ENCODE measurements around the gene COPG1. TPM values are rescaled to one million over a fixed set of nuclear protein-coding genes. Genes with fewer than 3 reads are reported as not detected.
A peak's percentile ranks its signal among the peaks of the same experiment; 100 is the strongest.

Gene COPG1
- total RNA-seq, 1 donor from 2014 or later = 276 TPM

DNA sequence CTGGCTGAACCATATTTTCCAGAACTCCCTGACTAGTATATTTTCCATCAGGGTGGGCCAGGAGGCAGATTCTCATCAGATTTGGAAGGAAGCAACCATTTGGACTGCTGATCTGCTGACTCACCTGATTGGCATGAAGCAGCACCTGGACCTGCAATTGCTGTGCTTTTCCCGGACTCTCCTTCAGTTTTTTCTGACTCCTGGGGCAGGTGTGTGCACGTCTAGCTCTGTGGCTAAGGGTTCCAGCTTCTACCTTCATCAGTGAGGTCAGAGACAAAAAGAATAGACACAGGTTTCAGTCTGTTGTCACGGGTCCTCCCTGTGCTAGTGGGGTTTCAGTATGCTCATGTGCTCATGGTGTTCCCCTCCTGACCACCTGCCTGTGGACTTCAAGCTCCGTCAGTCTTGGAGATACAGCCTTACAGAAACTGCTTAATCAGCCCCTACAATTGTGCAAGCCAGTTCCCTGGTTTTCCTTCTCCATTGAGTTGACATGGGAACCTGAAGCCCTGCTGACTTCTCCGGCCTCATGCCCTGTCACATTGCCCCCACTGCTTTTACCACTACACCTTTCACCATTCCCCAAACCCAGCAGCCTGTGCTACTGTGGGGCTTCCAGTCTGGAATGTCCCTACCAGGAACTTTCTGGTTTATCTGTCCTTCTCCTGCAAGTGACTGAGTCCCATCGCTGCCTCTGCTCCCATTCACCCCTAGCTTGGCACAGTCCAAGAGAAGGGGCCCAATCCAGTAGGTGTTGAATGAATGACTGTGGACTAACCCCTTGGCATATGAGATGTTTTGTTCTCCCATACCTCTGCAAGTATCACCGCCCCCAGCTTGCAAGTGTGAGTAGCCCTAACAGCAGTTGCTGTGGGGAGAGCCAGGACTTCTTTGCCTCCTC is 61.0 kb downstream of the COPG1 start:
- no peak for DNase-seq (ENCODE audit: low spot score)
- no peaks in the 10 kb centered on the region for H3K36me3 Mint-ChIP-seq (ENCODE audit: low read depth)
- H3K4me1 Mint-ChIP-seq (ENCODE audit: low read depth) = peaks cover 14% of the 10 kb centered on the region
- H3K9me3 Mint-ChIP-seq (ENCODE audit: low read depth) = no peaks in the 10 kb centered on the region
- H3K27ac Mint-ChIP-seq (ENCODE audit: unreplicated experiment) = no peak overlapping the region
- H3K4me3 Mint-ChIP-seq (ENCODE audit: unreplicated experiment) = no peak overlapping the region
- no peaks in the 10 kb centered on the region for H3K27me3 Mint-ChIP-seq (ENCODE audit: low read depth)
- TF ChIP-seq, protein P1, sequence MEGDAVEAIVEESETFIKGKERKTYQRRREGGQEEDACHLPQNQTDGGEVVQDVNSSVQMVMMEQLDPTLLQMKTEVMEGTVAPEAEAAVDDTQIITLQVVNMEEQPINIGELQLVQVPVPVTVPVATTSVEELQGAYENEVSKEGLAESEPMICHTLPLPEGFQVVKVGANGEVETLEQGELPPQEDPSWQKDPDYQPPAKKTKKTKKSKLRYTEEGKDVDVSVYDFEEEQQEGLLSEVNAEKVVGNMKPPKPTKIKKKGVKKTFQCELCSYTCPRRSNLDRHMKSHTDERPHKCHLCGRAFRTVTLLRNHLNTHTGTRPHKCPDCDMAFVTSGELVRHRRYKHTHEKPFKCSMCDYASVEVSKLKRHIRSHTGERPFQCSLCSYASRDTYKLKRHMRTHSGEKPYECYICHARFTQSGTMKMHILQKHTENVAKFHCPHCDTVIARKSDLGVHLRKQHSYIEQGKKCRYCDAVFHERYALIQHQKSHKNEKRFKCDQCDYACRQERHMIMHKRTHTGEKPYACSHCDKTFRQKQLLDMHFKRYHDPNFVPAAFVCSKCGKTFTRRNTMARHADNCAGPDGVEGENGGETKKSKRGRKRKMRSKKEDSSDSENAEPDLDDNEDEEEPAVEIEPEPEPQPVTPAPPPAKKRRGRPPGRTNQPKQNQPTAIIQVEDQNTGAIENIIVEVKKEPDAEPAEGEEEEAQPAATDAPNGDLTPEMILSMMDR (IDR thresholded peaks at IDR 0.05) = no peak

GRCh38 chr3:129311054-129311902 is 61.9 kb downstream of the COPG1 start:
- TF ChIP-seq, protein P1 (IDR thresholded peaks at IDR 0.05) = no peak
- no peak overlapping the region for H3K4me3 Mint-ChIP-seq (ENCODE audit: unreplicated experiment)
- no peak for DNase-seq (ENCODE audit: low spot score)
- H3K27me3 Mint-ChIP-seq (ENCODE audit: low read depth) = no peaks in the 10 kb centered on the region
- H3K36me3 Mint-ChIP-seq (ENCODE audit: low read depth) = no peaks in the 10 kb centered on the region
- peaks cover 5% of the 10 kb centered on the region for H3K4me1 Mint-ChIP-seq (ENCODE audit: low read depth)
- no peak overlapping the region for H3K27ac Mint-ChIP-seq (ENCODE audit: unreplicated experiment)
- no peaks in the 10 kb centered on the region for H3K9me3 Mint-ChIP-seq (ENCODE audit: low read depth)

- Mint-ChIP-seq H3K27me3 (ENCODE audit: low read depth) (no peaks in the 10 kb centered on the region), H3K4me1 (ENCODE audit: low read depth) (peaks cover 5% of the 10 kb centered on the region), H3K4me3 (ENCODE audit: unreplicated experiment) (no peak overlapping the region), H3K27ac (ENCODE audit: unreplicated experiment) (no peak overlapping the region), H3K36me3 (ENCODE audit: low read depth) (no peaks in the 10 kb centered on the region), H3K9me3 (ENCODE audit: low read depth) (no peaks in the 10 kb centered on the region)
- TF ChIP-seq, protein P1 (IDR thresholded peaks at IDR 0.05) = no peak
- no peak for DNase-seq (ENCODE audit: low spot score)
These were observed 62.7 kb downstream of the COPG1 start for GRCh38 chr3:129312021-129312639.

GRCh38 chr3:129312671-129313414 is 63.4 kb downstream of the COPG1 start:
- TF ChIP-seq, protein P1 (IDR thresholded peaks at IDR 0.05) = no peak
- peak overlapping the region; percentile 52 for H3K27ac Mint-ChIP-seq (ENCODE audit: unreplicated experiment)
- no peak overlapping the region for H3K4me3 Mint-ChIP-seq (ENCODE audit: unreplicated experiment)
- no peaks in the 10 kb centered on the region for H3K9me3 Mint-ChIP-seq (ENCODE audit: low read depth)
- H3K4me1 Mint-ChIP-seq (ENCODE audit: low read depth) = peaks cover 5% of the 10 kb centered on the region
- no peaks in the 10 kb centered on the region for H3K36me3 Mint-ChIP-seq (ENCODE audit: low read depth)
- no peak for DNase-seq (ENCODE audit: low spot score)
- no peaks in the 10 kb centered on the region for H3K27me3 Mint-ChIP-seq (ENCODE audit: low read depth)

Measured in chondrocyte (in vitro differentiated cells).